Stimulated activated CD4-positive, alpha-beta T cell treated with anti-CD3 and anti-CD28 coated beads, TNF-alpha, amount 100 ng/mL, for 4 hours (primary cell): Measurements from ENCODE around the gene THBD.

Experiments used
- DNase-seq, 3 experiments: peaks; one replicate each; pipeline ENCODE4 v3.0.0-alpha.2; 2020; ENCODE audit warnings: low read depth in 3 of 3

Gene THBD, protein sequence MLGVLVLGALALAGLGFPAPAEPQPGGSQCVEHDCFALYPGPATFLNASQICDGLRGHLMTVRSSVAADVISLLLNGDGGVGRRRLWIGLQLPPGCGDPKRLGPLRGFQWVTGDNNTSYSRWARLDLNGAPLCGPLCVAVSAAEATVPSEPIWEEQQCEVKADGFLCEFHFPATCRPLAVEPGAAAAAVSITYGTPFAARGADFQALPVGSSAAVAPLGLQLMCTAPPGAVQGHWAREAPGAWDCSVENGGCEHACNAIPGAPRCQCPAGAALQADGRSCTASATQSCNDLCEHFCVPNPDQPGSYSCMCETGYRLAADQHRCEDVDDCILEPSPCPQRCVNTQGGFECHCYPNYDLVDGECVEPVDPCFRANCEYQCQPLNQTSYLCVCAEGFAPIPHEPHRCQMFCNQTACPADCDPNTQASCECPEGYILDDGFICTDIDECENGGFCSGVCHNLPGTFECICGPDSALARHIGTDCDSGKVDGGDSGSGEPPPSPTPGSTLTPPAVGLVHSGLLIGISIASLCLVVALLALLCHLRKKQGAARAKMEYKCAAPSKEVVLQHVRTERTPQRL

DNA sequence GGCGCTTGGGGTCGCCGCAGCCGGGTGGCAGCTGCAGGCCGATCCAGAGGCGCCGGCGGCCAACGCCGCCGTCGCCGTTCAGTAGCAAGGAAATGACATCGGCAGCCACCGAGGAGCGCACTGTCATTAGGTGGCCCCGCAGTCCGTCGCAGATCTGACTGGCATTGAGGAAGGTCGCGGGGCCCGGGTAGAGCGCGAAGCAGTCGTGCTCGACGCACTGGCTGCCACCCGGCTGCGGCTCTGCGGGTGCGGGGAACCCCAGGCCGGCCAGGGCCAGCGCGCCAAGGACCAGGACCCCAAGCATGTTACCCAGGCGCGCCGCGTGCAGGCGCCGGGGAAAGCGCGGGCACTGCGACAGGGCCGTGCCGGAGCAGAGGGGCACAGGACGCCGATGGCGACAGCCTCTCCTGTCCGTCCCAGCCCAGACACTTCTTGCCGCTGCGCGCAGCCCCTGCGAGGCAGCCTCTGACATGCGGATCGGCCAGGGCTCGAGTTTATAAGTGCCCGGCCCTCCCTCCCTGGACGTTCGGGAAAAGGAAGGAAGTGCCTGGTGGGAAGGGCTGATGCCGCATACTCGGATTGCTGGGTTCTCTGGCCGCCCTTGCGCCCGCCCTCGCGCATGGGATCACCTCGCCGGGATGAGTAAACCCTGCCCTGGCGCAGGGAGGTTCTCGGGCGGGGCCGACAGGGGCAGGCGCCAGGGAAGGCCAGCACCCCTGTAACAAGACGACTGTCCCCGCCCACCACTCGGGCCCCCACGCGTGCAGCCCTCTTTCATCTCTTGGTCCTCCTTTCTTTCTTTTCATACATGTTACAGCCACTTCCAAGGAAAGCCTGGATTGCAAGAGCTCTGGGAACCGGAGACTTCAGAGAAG is at the start of gene THBD:
Gene THBD, minus strand, starts transcription at position 472 of the 875 bp plus-strand sequence. Its CDS starts 168 bp downstream, at position 304.
- no peak for DNase-seq

DNA sequence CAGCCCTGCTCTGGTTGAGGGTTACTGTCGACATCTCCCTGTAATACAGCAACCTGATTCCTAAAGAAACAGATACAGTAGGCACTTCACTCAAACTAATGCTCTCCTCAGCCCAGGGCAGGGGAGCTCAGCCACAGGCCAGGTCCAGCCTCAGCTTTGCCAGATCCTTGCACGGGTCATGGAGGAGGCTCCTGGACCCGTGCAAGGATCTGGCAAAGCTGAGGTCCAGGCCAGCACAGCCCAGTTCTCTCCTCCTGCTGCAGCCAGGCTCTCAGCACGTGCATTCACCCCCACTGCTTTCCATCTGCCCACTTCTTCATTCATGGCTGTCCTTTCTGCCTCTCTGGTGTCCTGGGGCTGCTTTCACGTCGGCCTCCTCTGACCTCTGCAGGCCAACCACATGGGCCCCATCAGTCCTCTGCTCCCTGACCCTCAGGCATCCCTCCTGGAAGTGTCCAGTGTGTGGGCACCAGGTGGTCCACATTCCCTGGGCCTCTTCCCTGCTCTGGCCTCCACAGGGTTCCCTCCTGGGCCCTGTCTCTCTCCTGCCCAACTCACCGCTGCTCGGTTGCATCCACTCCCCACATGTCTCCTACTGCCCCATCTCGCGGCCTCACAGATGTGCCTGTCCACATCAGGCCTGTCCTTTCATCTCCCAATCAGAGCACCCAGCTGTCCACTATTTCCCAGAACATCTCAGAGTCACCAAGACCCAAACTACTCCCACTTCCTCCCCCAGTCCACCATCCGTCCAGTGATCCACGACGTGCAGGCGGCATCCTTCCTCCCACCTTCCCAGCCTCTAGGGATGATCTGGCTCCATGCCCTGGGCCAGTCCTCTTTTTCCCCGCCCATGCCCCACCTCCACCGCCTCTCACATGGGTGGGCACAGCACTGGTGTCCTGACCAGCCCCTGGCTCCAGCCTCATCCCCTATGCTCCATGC is 48.4 kb upstream of the THBD start:
- DNase-seq, result no peak

GRCh38 chr20:23096986-23097520 is 47.6 kb upstream of the THBD start:
- no peak for DNase-seq

DNA sequence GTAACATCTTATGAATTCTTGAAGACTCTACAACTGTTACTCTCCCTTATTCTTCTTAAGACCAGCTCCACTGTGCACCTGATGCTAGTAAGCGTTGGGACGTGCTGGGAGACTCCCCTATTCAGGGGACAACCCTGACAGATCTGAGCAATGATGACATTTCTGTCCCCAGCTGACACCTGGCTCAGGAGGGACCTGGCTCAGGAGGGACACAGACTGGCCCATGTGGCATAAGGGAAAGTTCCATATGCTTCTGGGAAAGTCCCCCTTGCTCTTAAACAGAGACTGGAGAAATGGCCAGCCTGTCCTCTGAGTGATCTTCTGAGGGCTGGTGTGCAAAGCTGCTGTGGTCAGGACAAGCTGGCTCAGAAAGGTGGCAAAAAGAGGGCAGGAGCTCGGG is 46.6 kb upstream of the THBD start:
- no peak for DNase-seq

DNA sequence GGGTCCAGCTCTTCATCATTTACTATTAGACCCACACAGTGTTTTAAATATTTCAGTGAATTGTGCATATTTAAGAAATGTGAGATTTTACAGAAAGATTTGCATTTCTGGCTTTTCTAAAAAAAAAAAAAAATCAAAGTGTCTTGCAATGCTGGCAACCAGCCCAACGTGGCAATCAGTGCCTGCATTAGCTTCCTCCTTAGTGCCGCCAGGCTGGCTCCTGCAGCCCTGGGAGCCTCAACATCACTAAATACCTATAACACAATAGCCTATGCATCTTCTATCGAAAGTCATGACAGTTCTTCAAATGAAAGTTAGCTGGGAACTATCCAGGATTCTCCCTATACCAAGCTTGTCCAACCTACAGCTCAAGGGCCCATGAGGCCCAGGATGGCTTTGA is 46.0 kb upstream of the THBD start:
- no peak for DNase-seq

DNA sequence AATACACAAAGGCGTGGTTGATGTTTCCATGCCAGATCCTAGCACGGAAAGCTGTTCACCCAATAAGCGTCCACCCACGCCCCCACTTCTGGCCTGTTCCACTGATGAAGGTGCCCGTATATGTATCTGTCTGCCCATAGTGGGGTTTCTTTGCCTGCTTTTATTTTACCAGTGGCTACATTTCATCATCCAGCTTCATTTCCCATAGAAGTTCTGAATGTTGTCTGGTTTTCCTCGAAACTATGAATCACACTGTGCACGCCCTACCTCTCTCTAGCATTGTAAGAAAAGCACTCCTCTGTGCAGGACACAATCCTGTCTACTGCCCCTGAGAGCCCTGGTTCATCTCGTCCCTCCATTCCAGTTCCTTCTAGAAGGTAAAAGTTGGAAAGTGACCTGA is 45.5 kb upstream of the THBD start:
- DNase-seq, result no peak

- DNase-seq, result no peak
Measured at GRCh38 chr20:23094213-23094896, 44.9 kb upstream of the THBD start.

DNA sequence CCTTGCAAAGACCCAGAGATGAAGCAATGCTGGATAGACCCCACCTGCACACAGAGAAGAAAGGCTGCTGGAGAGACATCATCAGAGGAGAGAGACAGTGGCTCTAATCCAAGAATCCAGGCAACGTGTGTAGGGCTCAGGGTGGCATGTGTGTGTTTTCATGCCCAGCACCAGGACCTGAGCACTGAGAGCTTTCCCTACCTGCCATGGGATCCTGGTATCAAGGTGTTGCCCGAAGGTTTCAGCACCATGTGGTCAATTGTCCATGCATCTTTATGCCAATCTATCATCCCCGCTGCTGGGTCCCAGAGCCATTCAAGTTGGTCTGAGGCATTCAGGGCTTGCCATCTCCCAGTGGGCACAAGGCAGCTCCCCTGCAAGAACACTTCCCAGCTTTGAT is 44.1 kb upstream of the THBD start:
- DNase-seq, result no peak

DNA sequence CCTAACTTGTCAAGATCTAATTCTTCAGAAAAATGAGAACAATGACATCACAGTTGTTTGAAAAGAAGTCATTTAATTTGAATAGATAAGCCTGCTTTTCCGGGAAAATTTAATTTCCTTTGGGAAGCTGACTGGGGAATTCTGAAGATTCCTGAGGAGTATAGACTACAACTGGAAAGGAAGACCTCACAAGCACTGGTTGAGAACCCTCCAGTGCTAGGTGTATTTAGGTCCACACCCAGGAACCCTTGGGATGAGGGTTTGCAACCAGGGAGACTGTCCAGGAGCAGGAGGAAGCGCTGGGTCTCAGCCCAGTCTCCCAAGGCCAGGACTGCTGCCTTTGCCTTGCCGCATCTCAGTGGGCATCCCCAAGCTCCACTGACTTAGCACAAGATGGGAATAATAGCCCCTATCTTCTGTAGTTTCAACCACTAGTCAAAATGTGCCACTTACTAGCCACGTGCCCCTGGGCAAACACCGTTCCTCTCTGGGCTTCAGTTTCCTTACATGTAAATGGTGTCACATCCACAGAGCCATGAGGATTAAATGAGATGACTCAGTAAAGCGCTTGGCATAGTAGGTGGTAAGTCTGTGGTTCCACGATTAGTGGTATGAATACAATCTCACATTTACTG is 43.5 kb upstream of the THBD start:
- no peak for DNase-seq

DNA sequence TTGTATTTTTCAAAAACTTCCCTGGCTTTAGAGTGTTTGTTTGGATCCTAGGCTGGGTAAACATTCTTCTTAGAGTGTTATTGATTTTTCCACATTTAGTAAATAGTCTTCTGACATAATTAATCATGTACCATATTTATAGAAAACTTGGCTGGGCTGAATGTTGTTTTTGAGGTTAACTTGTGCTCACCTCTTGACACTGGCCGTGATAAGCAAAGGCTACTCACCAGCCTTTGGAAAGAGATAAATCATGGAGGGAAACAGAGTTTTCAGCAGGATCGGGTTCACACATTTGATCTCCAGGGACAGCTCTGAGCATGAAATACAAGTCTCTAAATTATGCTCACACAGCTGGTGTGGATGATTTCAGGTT is 42.9 kb upstream of the THBD start:
- no peak for DNase-seq

- DNase-seq, result no peak
Measured at GRCh38 chr20:23091721-23092383, 42.4 kb upstream of the THBD start.

DNA sequence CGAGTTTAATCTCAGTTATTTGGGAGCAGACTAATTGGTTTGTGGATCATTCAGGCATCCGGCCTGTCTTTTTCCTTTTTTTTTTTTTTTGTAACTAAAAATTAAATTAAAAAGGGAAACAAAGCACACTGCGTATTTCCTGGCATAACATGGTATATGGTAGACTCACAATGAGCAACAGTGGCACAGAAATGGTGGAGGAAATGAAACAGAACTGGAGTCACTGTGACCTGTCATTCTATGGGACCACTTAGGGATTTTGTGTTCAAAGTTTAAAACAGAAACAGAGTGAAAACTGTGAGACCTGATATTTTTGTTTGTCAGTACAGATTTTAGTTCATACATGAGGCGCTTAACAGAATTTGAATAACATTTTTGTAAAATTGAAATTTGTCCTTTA is 41.4 kb upstream of the THBD start:
- no peak for DNase-seq

GRCh38 chr20:23090147-23090546 is 40.7 kb upstream of the THBD start:
- DNase-seq, result no peak

GRCh38 chr20:23088866-23089265 is 39.4 kb upstream of the THBD start:
- DNase-seq, result no peak

DNA sequence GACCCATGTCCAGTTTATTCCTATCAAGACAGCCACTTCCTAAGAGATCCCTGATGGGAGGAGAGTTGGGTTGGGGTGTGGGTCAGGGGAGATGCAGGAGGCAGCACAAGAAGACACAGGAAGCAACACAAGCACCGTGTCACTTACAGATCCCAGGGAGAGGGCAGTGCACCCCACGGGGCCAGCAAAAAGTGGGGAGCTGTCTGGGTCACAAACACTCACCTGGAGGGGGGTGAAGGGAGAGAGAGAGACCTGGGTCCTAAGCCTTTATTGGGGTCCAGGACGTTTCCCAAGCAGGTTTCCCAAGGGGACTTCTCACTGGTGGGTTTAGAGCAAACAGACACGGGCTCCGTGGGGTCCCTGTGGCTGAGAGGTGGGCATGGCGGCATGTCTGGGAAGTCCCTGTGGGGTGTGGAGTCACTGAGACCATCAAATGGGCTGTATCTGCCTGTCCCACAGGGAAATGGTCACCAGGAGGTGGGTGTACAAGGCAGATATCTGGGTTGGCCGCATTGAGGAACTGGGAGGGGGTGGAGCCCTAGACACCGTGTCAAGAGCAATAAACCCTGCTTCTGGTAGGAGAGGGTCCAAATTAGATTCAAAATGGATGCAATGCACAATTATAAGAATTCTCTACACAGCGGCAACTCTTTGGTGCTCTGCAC is 38.2 kb upstream of the THBD start:
- DNase-seq, result no peak

- no peak for DNase-seq
Measured at GRCh38 chr20:23086931-23087411, 37.5 kb upstream of the THBD start.

GRCh38 chr20:23086056-23086566 is 36.6 kb upstream of the THBD start, which contains the start of gene CD93:
Gene CD93 (minus strand): TSS chr20:23086324. CDS start chr20:23086192, 132 bp downstream.
- DNase-seq, result no peak

- no peak for DNase-seq
Measured at GRCh38 chr20:23085436-23086055, 36.1 kb upstream of the THBD start.
